IMR-90 (cell line): ENCODE results near the gene SMCP. TPM values are rescaled to one million over a fixed set of nuclear protein-coding genes. Genes with fewer than 3 reads are reported as not detected.

Experiments used
- ATAC-seq: fragments of 200-7000 bp; cut with Tn5 transposase; 2 replicates; pipeline ENCODE4 v1.9.1; 2020; ENCODE audit warnings: low read depth, mild to moderate bottlenecking, moderate library complexity
- BruUV-seq: library from RNA; stranded (reverse); fragments of 400-500 nt; replicated peaks from 2 replicates; lab custom pipeline; 2021; lab: Mats Ljungman, UMichigan
- CTCF ChIA-PET: fragments of 300-600 bp; formaldehyde crosslinking; extraction: SDS; loops from one replicate; lab custom pipeline; 2021; ENCODE audit warnings: antibody characterized with exemption; lab: Yijun Ruan, JAX
- POLR2A ChIA-PET: fragments of 300-600 bp; sonication (Branson Sonifier 250); formaldehyde crosslinking; loops from one replicate; lab custom pipeline; 2022; ENCODE audit warnings: antibody characterized with exemption; ENCODE audit not compliant: unreplicated experiment; lab: Charles Lee
- DNase-seq: peaks from one replicate; pipeline ENCODE4 v3.0.0; 2013
- H2AFZ ChIP-seq: replicated peaks from 2 replicates; pipeline ENCODE3; 2013; ENCODE audit warnings: low read length, mild to moderate bottlenecking; ENCODE audit not compliant: poor library complexity
- H2AK5ac ChIP-seq: 2 replicates; pipeline ENCODE4 v1.6.1; 2013; ENCODE audit warnings: low read depth, low read length, inconsistent platforms
- H2AK9ac ChIP-seq: replicated peaks from 2 replicates; pipeline ENCODE3; 2013; ENCODE audit warnings: mild to moderate bottlenecking, low read depth, low read length, moderate library complexity; ENCODE audit not compliant: poor library complexity
- H2BK120ac ChIP-seq: 2 replicates; pipeline ENCODE4 v1.6.1; 2013; ENCODE audit warnings: low read depth, low read length, inconsistent platforms
- H2BK15ac ChIP-seq: 3 replicates; pipeline ENCODE4 v1.6.1; 2013; ENCODE audit warnings: low read depth, low read length, inconsistent platforms
- H2BK20ac ChIP-seq: 2 replicates; pipeline ENCODE4 v1.6.1; 2013; ENCODE audit warnings: low read depth, mild to moderate bottlenecking, inconsistent platforms, low read length, moderate library complexity
- H2BK5ac ChIP-seq: 2 replicates; pipeline ENCODE4 v1.6.1; 2013; ENCODE audit warnings: mild to moderate bottlenecking, low read depth, low read length, inconsistent platforms; ENCODE audit not compliant: poor library complexity, severe bottlenecking
- H3K14ac ChIP-seq: replicated peaks from 2 replicates; pipeline ENCODE4 v1.6.1; 2013; ENCODE audit warnings: low read depth, low read length, inconsistent platforms
- H3K18ac ChIP-seq: 2 replicates; pipeline ENCODE4 v1.6.1; 2013; ENCODE audit warnings: low read depth, low read length, control low read depth
- H3K23ac ChIP-seq: 2 replicates; pipeline ENCODE4 v1.6.1; 2013; ENCODE audit warnings: low read depth, low read length, inconsistent platforms
- H3K27ac ChIP-seq: 2 replicates; pipeline ENCODE4 v1.5.1; 2013; ENCODE audit warnings: mild to moderate bottlenecking, control low read depth, low read length; ENCODE audit not compliant: insufficient read depth
- H3K27me3 ChIP-seq: 2 replicates; pipeline ENCODE4 v1.6.1; 2013; ENCODE audit warnings: low read length; ENCODE audit not compliant: control insufficient read depth, insufficient read depth
- H3K36me3 ChIP-seq: 2 replicates; pipeline ENCODE4 v1.6.1; 2013; ENCODE audit warnings: low read length, mixed read lengths; ENCODE audit not compliant: control insufficient read depth, insufficient read depth
- H3K4ac ChIP-seq: 2 replicates; pipeline ENCODE4 v1.6.1; 2013; ENCODE audit warnings: low read depth, low read length, inconsistent platforms
- H3K4me1 ChIP-seq: 2 replicates; pipeline ENCODE4 v1.6.1; 2013; ENCODE audit warnings: low read length, mixed read lengths; ENCODE audit not compliant: control insufficient read depth, insufficient read depth
- H3K4me2 ChIP-seq: 2 replicates; pipeline ENCODE4 v1.6.1; 2013; ENCODE audit warnings: low read depth, mild to moderate bottlenecking, control low read depth, low read length, moderate library complexity
- H3K4me3 ChIP-seq: 2 replicates; pipeline ENCODE4 v1.5.1; 2013; ENCODE audit warnings: low read depth, mild to moderate bottlenecking, control low read depth, low read length, moderate library complexity; ENCODE audit not compliant: insufficient read depth
- H3K56ac ChIP-seq: 2 replicates; pipeline ENCODE4 v1.6.1; 2013; ENCODE audit warnings: low read length, inconsistent platforms; ENCODE audit not compliant: insufficient read depth; ENCODE audit errors: extremely low read depth
- H3K79me1 ChIP-seq, 2 experiments: 2 replicates each; pipeline ENCODE4 v1.6.1; 2013; ENCODE audit warnings: low read length in 2 of 2, inconsistent platforms in 1 of 2, low read depth in 1 of 2
- H3K9ac ChIP-seq: 2 replicates; pipeline ENCODE4 v1.6.1; 2013; ENCODE audit warnings: low read depth, low read length, control low read depth
- H3K9me1 ChIP-seq: 2 replicates; pipeline ENCODE4 v1.6.1; 2013; ENCODE audit warnings: low read length, inconsistent platforms; ENCODE audit not compliant: insufficient read depth
- H3K9me3 ChIP-seq: 2 replicates; pipeline ENCODE4 v1.6.1; 2013; ENCODE audit warnings: low read length; ENCODE audit not compliant: control insufficient read depth, insufficient read depth
- H4K20me1 ChIP-seq: 2 replicates; pipeline ENCODE4 v1.6.1; 2013; ENCODE audit warnings: low read length, inconsistent platforms; ENCODE audit not compliant: insufficient read depth
- H4K5ac ChIP-seq: 2 replicates; pipeline ENCODE4 v1.6.1; 2013; ENCODE audit warnings: mild to moderate bottlenecking, low read depth, low read length, control low read depth
- H4K8ac ChIP-seq, 2 experiments: 2 replicates each; pipeline ENCODE4 v1.6.1; 2013; ENCODE audit warnings: low read depth in 2 of 2, low read length in 2 of 2, control low read depth in 1 of 2, inconsistent platforms in 1 of 2
- H4K91ac ChIP-seq: 2 replicates; pipeline ENCODE4 v1.6.1; 2013; ENCODE audit warnings: low read depth, low read length, inconsistent platforms; ENCODE audit not compliant: insufficient read depth
- BHLHE40 ChIP-seq: fragments of 150-350 bp; IDR thresholded peaks from 2 replicates; pipeline ENCODE4 v1.6.1; 2016; ENCODE audit warnings: mild to moderate bottlenecking, low read depth, low read length
- CEBPB ChIP-seq: IDR thresholded peaks from 2 replicates; pipeline ENCODE4 v1.6.1; 2012; ENCODE audit warnings: low read depth, low read length, improper control_type of control experiment
- ELK1 ChIP-seq: fragments of 150-350 bp; IDR thresholded peaks from 2 replicates; pipeline ENCODE4 v1.6.1; 2016; ENCODE audit warnings: low read depth, mild to moderate bottlenecking, low read length, moderate library complexity, borderline replicate concordance
- MAFK ChIP-seq: IDR thresholded peaks from 2 replicates; pipeline ENCODE4 v1.6.1; 2012; ENCODE audit warnings: low read depth, low read length, improper control_type of control experiment
- MXI1 ChIP-seq: IDR thresholded peaks from 2 replicates; pipeline ENCODE4 v1.6.1; 2012; ENCODE audit warnings: low read depth, mild to moderate bottlenecking, low read length, moderate library complexity, borderline replicate concordance
- RFX5 ChIP-seq: IDR thresholded peaks from 2 replicates; pipeline ENCODE4 v1.8.0; 2012; ENCODE audit warnings: low read depth, mild to moderate bottlenecking, low read length, moderate library complexity
- USF2 ChIP-seq: fragments of 150-350 bp; IDR thresholded peaks from 2 replicates; pipeline ENCODE4 v1.6.1; 2017; ENCODE audit warnings: mild to moderate bottlenecking, antibody characterized with exemption, low read length, low read depth
- WGBS, 2 experiments: methylation state at CpG; one replicate each; pipeline versions ENCODE4 v1.1.5 to v1.1.7; 2013; ENCODE audit warnings: missing lambda C conversion rate in 2 of 2; ENCODE audit not compliant: insufficient read length in 1 of 2; ENCODE audit errors: extremely low coverage in 2 of 2; 5-methylcytosine and 5-hydroxymethylcytosine counted together
- dilution Hi-C: fragments of 300-500 bp; cut with HindIII; formaldehyde crosslinking; loops from one replicate; pipeline ENCODE4 v1.14.3; 2018; ENCODE audit warnings: low sequenced_read_pairs; ENCODE audit not compliant: unreplicated experiment
- in situ Hi-C: fragments of 300-500 bp; cut with MboI; formaldehyde crosslinking; loops from 3 replicates; pipeline ENCODE4 v1.14.3; 2019; ENCODE audit warnings: low sequenced_read_pairs, inconsistent platforms, mixed read lengths
- intact Hi-C: fragments of 100-400 bp; cut with micrococcal nuclease; formaldehyde crosslinking; loops from 2 replicates; pipeline ENCODE4 v1.10.0; 2022
- polyA plus RNA-seq, 3 experiments: library from polyadenylated mRNA; depleted of rRNA; stranded (reverse); fragments of >200 nt; gene quantifications; 2 replicates each; pipeline ENCODE4 v1.2.3, GENCODE V29; 2012; ENCODE audit warnings: low replicate concordance in 1 of 3
- total RNA-seq: library from RNA; depleted of rRNA; stranded (reverse); fragments of >200 nt; gene quantifications from 2 replicates; pipeline ENCODE4 v1.2.3, GENCODE V29; 2012

Gene SMCP
- total and polyA plus RNA-seq, 2 of the 4 experiments (the other 2 are of a cell fraction): not detected

DNA sequence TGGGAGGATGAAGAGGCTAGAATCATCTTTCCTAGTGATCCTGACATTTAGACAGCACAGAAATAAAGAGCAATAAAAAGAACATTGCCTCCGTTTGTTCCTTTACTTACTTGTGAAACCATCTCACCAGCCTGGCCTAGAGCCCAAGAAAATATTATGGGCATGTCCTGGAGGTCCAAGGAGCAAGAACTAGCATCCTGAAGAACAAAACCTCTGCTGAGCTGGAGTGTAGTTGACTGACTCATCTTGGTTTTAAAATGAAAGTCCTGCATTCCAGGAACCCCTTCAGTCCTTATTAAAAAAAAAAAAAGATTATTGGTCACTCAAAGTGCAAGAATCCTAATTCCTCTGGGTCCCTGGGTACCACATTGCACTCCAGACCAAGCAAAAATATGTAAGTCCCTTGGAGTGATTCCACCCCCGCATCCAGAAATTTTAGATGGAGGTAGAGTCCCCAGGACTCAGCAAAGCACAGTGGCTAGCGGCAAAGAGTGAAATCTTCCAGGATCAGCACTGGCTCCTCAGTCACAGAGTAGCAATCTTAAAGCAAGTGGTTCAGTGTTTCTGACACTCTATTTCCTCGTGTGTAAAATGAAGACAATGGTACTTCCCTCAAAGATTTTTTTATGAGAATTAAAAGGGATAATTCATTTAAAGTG is 7.0 kb downstream of the SMCP start:
- Histone ChIP-seq H2AK9ac (no peak overlapping the region), H3K27ac (no peak overlapping the region), H4K91ac (no peak overlapping the region), H3K18ac (no peak overlapping the region), H3K14ac (no peak overlapping the region), H4K8ac (no peak overlapping the region), H3K56ac (no peak overlapping the region), H3K9me3 (no peaks in the 10 kb centered on the region), H2AK5ac (no peak overlapping the region), H3K36me3 (no peaks in the 10 kb centered on the region), H4K5ac (no peak overlapping the region), H3K4ac (no peak overlapping the region), H4K20me1 (no peaks in the 10 kb centered on the region), H3K4me1 (no peaks in the 10 kb centered on the region), H3K9me1 (no peaks in the 10 kb centered on the region), H3K4me3 (no peak overlapping the region), H3K4me2 (no peak overlapping the region), H2BK120ac (no peak overlapping the region), H2BK20ac (no peak overlapping the region), H2BK5ac (no peak overlapping the region), H3K23ac (no peak overlapping the region), H2BK15ac (no peak overlapping the region), H3K9ac (no peak overlapping the region), H3K79me1 (no peaks in the 10 kb centered on the region), H2AFZ (no peak overlapping the region), H3K27me3 (no peaks in the 10 kb centered on the region)
- intact Hi-C loops: no loop called here
- ChIA-PET POLR2A (no interaction called here), CTCF (no interaction called here)
- ATAC-seq (no peak), DNase-seq (no peak)
- WGBS, 2 experiments: no CpG with 5 or more reads among the region's 4 CpGs
- TF ChIP-seq CEBPB (no peak), USF2 (no peak), MAFK (no peak), MXI1 (no peak), BHLHE40 (no peak), ELK1 (no peak), RFX5 (no peak)
- in situ Hi-C loops: no loop called here
- dilution Hi-C loops: no loop called here
- BruUV-seq: no TSS peak
